ENCODE measurements around the gene ANKRD33B.

Gene ANKRD33B

GRCh38 chr5:10674096-10674495 lies 110.2 kb downstream of the ANKRD33B start:
- DNase-seq (ENCODE audit: low read depth, low spot score), result no peak

DNA sequence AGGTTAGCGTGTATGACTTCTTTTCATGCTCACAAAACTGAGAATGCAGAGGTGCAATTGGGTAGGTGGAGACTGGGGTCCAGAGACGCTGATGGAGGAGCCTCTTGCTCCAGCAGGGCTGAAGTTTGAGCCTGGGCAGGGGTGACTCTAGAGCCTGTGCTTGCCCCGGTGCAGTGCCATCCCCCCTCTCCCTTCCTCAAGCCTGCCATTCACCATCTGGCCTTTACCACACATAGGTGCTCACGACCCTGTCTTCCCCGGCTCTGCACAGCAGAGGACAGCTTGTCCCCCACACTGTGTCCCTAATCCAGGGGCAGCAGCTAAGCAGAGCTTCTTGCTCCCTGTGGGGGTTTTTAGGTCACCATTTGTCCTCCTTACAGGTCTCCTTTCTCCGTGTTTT lies 110.7 kb downstream of the ANKRD33B start:
- no peak for DNase-seq (ENCODE audit: low read depth, low spot score)

GRCh38 chr5:10675177-10675700 lies 111.4 kb downstream of the ANKRD33B start:
- DNase-seq (ENCODE audit: low read depth, low spot score), result no peak

DNA sequence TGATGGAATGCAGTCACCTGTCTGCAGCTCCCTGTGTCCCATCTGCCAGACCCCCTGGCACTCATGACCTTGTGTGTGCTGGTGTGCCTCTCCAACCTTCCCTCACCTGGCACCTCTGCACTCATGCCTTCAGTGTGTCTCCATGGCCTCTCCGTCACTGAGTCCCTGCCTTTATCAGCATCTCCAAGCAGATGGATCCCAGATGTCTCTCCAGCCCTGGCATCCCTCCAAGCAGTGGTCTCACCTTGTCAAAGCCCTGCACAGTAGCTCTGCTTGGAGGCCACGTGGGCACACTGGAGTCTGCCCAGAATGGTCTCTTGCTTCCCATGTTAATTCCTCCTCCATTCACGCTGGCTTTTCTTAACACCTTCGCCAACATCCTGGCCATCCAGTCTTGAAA lies 112.4 kb downstream of the ANKRD33B start:
- no peak for DNase-seq (ENCODE audit: low read depth, low spot score)

GRCh38 chr5:10676946-10677345 lies 113.1 kb downstream of the ANKRD33B start:
- no peak for DNase-seq (ENCODE audit: low read depth, low spot score)

GRCh38 chr5:10677533-10677932 lies 113.7 kb downstream of the ANKRD33B start:
- no peak for DNase-seq (ENCODE audit: low read depth, low spot score)

DNA sequence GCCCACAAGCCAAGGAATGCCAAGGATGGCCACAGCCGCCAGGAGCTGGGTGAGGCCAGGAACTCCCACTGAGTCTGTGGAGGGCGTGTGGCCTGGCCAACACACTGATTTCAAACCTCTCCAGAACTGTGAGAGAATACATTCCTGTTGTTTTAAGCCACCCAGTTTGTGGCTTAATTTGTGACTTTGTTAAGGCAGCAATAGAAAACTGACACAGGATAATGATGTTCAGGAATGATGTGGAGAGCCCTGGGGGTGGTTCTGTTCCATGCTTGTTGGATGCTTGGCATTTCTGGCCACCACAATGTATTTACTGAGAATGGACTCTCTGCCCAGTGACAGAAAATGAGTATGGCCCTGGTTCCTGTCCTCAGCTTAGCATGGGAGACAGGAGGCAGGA lies 114.4 kb downstream of the ANKRD33B start:
- no peak for DNase-seq (ENCODE audit: low read depth, low spot score)

GRCh38 chr5:10679336-10679988 lies 115.6 kb downstream of the ANKRD33B start:
- no peak for DNase-seq (ENCODE audit: low read depth, low spot score)

DNA sequence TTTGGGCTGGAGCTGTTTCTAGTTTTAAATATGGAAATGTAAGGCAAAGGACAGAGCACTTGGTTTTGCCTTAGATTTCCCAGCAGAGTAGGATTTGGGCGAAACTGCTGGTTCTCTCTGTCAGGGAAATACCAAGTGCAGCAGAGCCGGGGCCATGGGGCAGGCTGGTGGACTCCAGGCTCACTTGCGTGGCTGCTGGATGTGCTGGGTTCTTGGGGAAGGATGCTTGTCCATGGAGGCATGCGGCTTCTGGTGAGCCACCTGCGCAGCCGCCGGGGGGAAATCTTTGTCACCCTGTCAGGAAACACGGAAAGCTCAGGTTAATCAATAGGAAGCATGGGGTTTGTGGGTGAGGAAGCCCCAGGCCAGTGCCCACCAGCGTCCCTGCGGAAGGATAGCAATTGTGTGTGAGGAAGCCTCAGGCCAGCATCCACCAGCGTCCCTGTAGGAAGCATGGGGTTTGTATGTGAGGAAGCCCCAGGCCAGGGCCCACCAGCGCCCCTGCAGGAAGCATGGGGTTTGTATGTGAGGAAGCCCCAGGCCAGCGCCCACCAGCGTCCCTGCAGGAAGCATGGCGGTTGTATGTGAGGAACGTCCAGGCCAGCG lies 117.1 kb downstream of the ANKRD33B start:
- DNase-seq (ENCODE audit: low read depth, low spot score), result no peak

GRCh38 chr5:10681731-10682679 lies 118.1 kb downstream of the ANKRD33B start:
- no peak for DNase-seq (ENCODE audit: low read depth, low spot score)

GRCh38 chr5:10682801-10683525 lies 119.1 kb downstream of the ANKRD33B start:
- no peak for DNase-seq (ENCODE audit: low read depth, low spot score)

DNA sequence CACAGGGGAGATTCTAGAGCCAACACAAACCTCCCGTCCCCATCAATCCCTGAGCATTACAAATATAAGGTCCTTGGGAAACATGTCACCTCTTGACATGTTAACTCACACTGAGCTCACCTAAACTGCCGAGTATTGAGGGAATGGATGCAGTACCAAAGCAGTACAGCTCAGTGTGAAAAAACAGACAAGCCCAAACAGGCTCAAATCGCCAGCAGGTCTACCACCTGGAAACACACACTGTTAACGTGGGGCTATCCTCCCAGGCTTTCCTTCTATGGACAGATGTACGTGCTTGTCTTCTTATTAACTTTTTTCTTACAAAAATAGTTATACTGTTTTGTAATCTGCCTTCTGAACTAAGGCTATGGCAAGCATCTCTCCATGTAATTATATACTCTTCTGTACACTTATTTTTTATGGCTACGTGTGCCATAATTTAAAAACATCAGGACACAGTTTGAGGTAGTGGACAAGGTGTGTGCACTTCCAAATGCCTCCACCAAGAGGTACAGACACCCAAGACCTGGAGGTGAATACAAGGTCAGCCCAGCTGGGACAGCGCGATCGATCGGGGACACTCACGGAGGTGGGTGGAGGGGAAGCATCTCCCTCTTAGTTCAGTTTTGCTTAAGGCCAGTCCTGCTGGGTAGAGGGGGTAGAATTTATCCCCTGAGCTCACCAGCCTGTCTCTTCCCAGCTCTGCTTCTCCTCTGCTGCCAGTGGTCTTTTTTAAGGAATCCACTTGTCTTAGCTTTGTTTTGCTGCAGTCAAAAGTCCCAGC lies 120.6 kb downstream of the ANKRD33B start:
- DNase-seq (ENCODE audit: low read depth, low spot score), result no peak

DNA sequence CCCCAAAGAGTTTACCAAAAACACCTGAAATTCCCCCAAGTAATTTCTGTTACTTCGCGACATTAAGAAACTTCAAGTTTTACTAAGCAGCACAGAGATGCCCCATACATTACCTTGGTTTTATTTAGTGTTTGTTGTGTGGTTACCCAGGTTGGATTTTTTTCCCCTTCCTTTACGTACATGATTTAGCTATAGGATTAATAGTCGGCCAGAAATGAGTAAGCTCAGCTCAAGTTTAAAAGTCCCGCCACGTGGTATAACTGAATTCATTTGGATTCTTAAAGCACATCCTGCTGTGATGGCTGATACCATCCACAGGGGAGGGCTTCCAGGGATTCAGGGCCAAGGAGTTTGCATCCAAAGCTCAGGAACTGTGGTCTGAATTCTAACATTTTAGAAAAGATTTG lies 121.2 kb downstream of the ANKRD33B start:
- no peak for DNase-seq (ENCODE audit: low read depth, low spot score)

- DNase-seq (ENCODE audit: low read depth, low spot score), result no peak
Observed at GRCh38 chr5:10686890-10687289, 123.0 kb downstream of the ANKRD33B start.

GRCh38 chr5:10688651-10689171 lies 124.8 kb downstream of the ANKRD33B start:
- DNase-seq (ENCODE audit: low read depth, low spot score), result no peak

DNA sequence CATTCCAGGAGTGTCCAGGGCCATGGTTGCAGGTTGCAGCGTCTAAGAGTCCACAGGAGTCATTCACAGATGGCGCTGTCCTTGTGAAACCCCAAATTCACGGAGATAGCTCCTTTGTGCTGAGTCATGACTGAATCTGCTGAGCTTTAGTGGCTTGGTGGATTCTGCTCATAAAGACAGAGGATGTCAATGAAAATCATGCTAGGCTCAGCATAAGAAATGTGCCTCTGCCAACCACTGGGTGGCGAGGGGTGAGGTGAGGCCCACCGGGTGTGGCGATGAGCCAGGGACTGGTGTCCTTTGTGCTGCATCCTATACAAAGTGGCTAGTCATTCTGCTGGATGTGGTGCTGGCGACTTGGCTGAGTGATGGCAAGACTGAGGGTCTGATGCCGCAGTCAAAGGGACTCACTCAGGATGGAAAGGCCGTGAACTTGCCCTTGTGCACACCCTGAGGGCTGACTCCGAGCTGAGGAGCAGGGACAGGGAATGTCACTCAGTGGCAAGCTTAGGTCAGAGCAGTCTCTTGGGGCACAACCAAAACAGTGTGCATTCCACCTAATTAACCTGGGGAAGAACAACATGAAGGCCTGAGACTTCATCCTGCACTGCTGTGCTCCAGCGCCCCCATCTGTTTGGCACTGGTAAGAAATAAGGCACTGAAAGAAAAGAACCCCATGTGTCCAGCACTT lies 125.7 kb downstream of the ANKRD33B start:
- no peak for DNase-seq (ENCODE audit: low read depth, low spot score)

- no peak for DNase-seq (ENCODE audit: low read depth, low spot score)
Observed at GRCh38 chr5:10690460-10691440, 126.9 kb downstream of the ANKRD33B start.

Measured in activated CD4-positive, CD25-positive, alpha-beta regulatory T cell treated with anti-CD3 and anti-CD28 coated beads, Interleukin-2, amount 50 U/mL, for 16 hours (primary cell).